Activated CD8-positive, alpha-beta T cell treated with anti-CD3 and anti-CD28 coated beads for 36 hours (primary cell): ENCODE results near the gene WDFY2. TPM values are rescaled to one million over a fixed set of nuclear protein-coding genes. Genes with fewer than 3 reads are reported as not detected.

Experiments used
- ATAC-seq: fragments of 200-7000 bp; cut with Tn5 transposase; one replicate; pipeline ENCODE4 v1.10.0; 2021; ENCODE audit warnings: mild to moderate bottlenecking, moderate library complexity
- CTCF ChIA-PET: fragments of 350-600 bp; sonication (Branson Sonifier 250); formaldehyde crosslinking; loops from one replicate; lab custom pipeline; 2021; ENCODE audit warnings: antibody characterized with exemption; lab: Charles Lee
- POLR2A ChIA-PET: fragments of 350-600 bp; sonication (Branson Sonifier 250); formaldehyde crosslinking; loops from one replicate; lab custom pipeline; 2021; ENCODE audit warnings: antibody characterized with exemption; lab: Charles Lee
- DNase-seq: peaks from one replicate; pipeline ENCODE4 v3.0.0-alpha.2; 2020
- H3K27ac Mint-ChIP-seq: one replicate; pipeline ENCODE4 v1.8.0; 2021; ENCODE audit warnings: mild to moderate bottlenecking, mixed read lengths
- H3K27me3 Mint-ChIP-seq: one replicate; pipeline ENCODE4 v1.8.0; 2021; ENCODE audit warnings: mixed read lengths
- H3K36me3 Mint-ChIP-seq: one replicate; pipeline ENCODE4 v1.8.0; 2021; ENCODE audit warnings: low read depth, mixed read lengths
- H3K4me1 Mint-ChIP-seq: one replicate; pipeline ENCODE4 v1.8.0; 2021; ENCODE audit warnings: low read depth, mixed read lengths
- H3K4me3 Mint-ChIP-seq: one replicate; pipeline ENCODE4 v1.8.0; 2021; ENCODE audit warnings: mild to moderate bottlenecking, moderate library complexity, mixed read lengths
- H3K9me3 Mint-ChIP-seq: one replicate; pipeline ENCODE4 v1.8.0; 2021; ENCODE audit warnings: mixed read lengths
- CTCF ChIP-seq: fragments of 200-600 bp; IDR thresholded peaks from one replicate; pipeline ENCODE4 v1.8.0; 2022; ENCODE audit warnings: antibody characterized with exemption, mild to moderate bottlenecking
- intact Hi-C: fragments of 100-400 bp; cut with micrococcal nuclease; formaldehyde crosslinking; loops from one replicate; pipeline ENCODE4 v1.10.0; 2022
- total RNA-seq, 2 experiments: library from RNA; stranded (reverse); gene quantifications; one replicate each; pipeline ENCODE4 v1.2.3, GENCODE V29; 2021

Gene WDFY2
- total RNA-seq, 2 experiments from 2014 or later = 11.2 to 11.6 TPM

GRCh38 chr13:51772105-51772455 lies 187.8 kb downstream of the WDFY2 start:
- no peak for TF ChIP-seq CTCF
- peaks cover 3% of the 10 kb centered on the region for H3K36me3 Mint-ChIP-seq
- no peaks in the 10 kb centered on the region for H3K9me3 Mint-ChIP-seq
- intact Hi-C loops = no loop called here
- H3K27me3 Mint-ChIP-seq = no peaks in the 10 kb centered on the region
- H3K27ac Mint-ChIP-seq = no peak overlapping the region
- ChIA-PET CTCF (interaction anchor here (1.2 kb wide), 1 partner anchor 26 kb away, joined by 3 read pairs; no protein-coding TSS in a partner anchor), POLR2A (no interaction called here)
- no peak overlapping the region for H3K4me3 Mint-ChIP-seq
- no peaks in the 10 kb centered on the region for H3K4me1 Mint-ChIP-seq
- ATAC-seq (no peak), DNase-seq (no peak)

DNA sequence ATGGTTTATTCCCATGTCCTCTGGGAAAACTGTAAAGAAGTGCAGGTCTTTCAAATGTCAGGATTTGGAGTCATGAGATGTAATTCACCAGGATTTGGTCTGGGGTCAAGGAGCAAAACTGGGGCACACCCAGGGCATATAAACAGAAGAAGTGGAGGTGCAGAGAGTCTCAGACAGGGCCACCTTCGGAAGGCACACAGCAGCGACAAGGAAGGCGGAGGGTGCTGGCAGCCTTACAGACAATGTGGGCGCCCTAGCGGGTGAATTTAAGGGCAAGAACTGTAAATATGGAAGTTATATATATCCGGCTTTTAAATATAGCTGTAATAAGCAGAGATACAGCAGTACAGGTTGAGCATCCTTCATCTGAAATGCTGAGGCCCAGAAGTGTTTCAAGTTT lies 188.5 kb downstream of the WDFY2 start:
- no peaks in the 10 kb centered on the region for H3K36me3 Mint-ChIP-seq
- TF ChIP-seq CTCF = no peak
- no peaks in the 10 kb centered on the region for H3K4me1 Mint-ChIP-seq
- no peaks in the 10 kb centered on the region for H3K27me3 Mint-ChIP-seq
- CTCF ChIA-PET = interaction anchor here (1.2 kb wide), 1 partner anchor 25 kb away, joined by 3 read pairs; no protein-coding TSS in a partner anchor
- intact Hi-C loops = no loop called here
- no peak overlapping the region for H3K4me3 Mint-ChIP-seq
- DNase-seq = no peak
- POLR2A ChIA-PET = no interaction called here
- no peaks in the 10 kb centered on the region for H3K9me3 Mint-ChIP-seq
- no peak overlapping the region for H3K27ac Mint-ChIP-seq
- no peak for ATAC-seq

DNA sequence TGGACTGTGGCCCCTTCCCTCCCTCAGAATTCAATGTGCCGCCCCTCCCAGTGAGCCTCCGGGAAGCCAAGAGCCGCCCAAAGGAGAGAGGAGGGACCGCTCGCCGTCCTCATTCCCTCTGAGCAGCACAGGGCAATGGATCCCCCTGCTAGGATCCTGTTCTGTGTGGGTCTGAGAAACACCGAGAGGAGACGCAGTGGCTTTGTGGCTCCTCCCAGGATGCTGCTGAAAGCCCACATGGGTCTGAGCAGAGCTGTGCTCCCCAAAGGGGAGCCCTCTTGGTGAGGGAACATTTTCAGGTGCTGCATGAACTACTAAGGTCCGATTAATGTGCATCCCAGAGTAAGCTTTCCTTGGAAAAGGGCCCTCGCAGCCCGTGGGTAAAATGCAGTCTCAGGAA lies 189.3 kb downstream of the WDFY2 start:
- POLR2A ChIA-PET = no interaction called here
- H3K36me3 Mint-ChIP-seq = no peaks in the 10 kb centered on the region
- no peaks in the 10 kb centered on the region for H3K4me1 Mint-ChIP-seq
- DNase-seq (no peak), ATAC-seq (no peak)
- H3K4me3 Mint-ChIP-seq = no peak overlapping the region
- intact Hi-C loops = no loop called here
- no peak overlapping the region for H3K27ac Mint-ChIP-seq
- TF ChIP-seq CTCF = no peak
- no peaks in the 10 kb centered on the region for H3K27me3 Mint-ChIP-seq
- CTCF ChIA-PET = no interaction called here
- H3K9me3 Mint-ChIP-seq = no peaks in the 10 kb centered on the region

- DNase-seq = no peak
- CTCF ChIA-PET = no interaction called here
- intact Hi-C loops = no loop called here
- Mint-ChIP-seq H3K27me3 (no peaks in the 10 kb centered on the region), H3K9me3 (no peaks in the 10 kb centered on the region), H3K4me3 (no peak overlapping the region), H3K27ac (no peak overlapping the region), H3K36me3 (no peaks in the 10 kb centered on the region), H3K4me1 (no peaks in the 10 kb centered on the region)
- no peak for TF ChIP-seq CTCF
- ATAC-seq = no peak
- POLR2A ChIA-PET = no interaction called here
These were observed 191.9 kb downstream of the WDFY2 start for GRCh38 chr13:51776179-51776578.

DNA sequence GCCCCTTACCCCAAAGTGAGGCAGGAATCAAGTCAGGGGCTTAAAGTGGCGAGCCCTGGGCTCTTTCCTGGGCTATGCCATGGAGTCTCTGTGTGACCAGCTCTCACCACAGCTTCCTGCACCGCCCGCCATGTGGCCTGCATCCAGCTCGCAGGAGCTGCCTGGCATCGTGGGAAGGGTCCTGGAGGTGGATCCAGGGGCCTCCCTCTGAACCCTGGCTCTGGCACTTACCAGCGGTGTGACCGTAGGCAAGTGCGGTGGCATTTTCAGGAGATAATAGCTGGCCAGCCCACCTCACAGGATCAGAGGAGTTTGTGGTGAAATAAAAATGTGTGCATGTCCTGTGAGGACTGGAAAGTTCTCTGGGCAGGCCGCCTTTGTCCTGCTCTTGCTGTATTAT lies 193.7 kb downstream of the WDFY2 start:
- Mint-ChIP-seq H3K4me3 (no peak overlapping the region), H3K36me3 (no peaks in the 10 kb centered on the region), H3K4me1 (no peaks in the 10 kb centered on the region), H3K9me3 (no peaks in the 10 kb centered on the region), H3K27me3 (no peaks in the 10 kb centered on the region), H3K27ac (no peak overlapping the region)
- CTCF ChIA-PET = no interaction called here
- DNase-seq (no peak), ATAC-seq (no peak)
- TF ChIP-seq CTCF = no peak
- intact Hi-C loops = no loop called here
- POLR2A ChIA-PET = no interaction called here
